Fibroblast of the aortic adventitia (primary cell): ENCODE measurements around the gene CDH23. TPM values are rescaled to one million over a fixed set of nuclear protein-coding genes. Genes with fewer than 3 reads are reported as not detected.

Source experiments
- DNase-seq: peaks from one replicate; pipeline ENCODE4 v3.0.0-alpha.2; 2010; ENCODE audit warnings: low read depth
- H3K4me3 ChIP-seq: 2 replicates; pipeline ENCODE4 v1.5.1; 2011; ENCODE audit warnings: low read depth, mild to moderate bottlenecking, control low read depth, low read length, moderate library complexity
- total RNA-seq: library from RNA; depleted of rRNA; stranded (reverse); fragments of >200 nt; gene quantifications from 2 replicates; pipeline ENCODE4 v1.2.3, GENCODE V29; 2012; ENCODE audit warnings: low replicate concordance
- TF ChIP-seq, protein P1 (sequence below): IDR thresholded peaks from 2 replicates; pipeline ENCODE4 v1.5.1; 2011; ENCODE audit warnings: mild to moderate bottlenecking, low read length, control low read depth, inconsistent platforms; ENCODE audit not compliant: insufficient read depth

The CDH23 gene
- total RNA-seq, 1 donor = 0.27 TPM

DNA sequence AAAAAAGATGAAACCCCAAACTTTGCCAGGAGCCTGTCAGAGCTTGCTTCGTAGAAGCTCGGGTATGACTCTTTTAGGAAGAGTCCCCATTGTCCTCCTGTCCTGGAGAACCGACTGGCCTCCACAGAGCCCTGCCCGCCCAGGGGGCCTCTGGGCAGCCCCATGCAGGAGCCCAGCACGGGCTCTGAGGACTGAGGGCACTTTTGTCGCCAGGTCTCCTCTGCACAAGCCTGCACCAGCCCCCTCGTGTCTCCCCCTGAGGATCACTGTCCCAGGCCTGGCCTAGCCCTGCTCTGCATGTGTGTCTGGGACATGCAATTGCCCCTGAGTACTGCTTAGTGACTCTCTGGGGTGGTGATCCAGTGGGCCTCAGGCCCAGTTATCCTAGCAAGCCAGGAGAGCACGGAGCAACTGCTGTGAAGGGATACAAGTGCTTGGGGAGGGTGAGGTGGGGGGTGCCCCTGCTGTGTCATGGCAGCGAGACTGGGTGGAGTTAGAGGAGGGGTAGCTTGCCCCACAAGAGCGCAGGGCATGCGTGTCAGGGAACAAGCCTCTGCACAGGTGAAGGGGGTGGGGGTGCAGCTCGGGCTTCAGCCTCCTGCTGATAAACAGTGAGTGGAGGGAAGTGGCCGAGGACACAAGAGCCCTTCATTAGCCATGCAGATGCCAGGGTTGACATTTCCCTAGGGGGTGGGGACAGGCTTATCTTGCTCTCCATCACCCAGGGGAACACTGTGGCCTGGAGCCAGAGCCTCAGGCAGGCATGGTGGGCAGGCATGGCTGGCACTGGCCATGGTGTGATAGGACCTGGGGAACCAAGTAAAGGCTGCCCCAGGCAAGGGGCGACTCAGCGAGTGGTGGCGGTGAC is 179.4 kb downstream of the CDH23 start:
- no peak for DNase-seq
- TF ChIP-seq, protein P1, sequence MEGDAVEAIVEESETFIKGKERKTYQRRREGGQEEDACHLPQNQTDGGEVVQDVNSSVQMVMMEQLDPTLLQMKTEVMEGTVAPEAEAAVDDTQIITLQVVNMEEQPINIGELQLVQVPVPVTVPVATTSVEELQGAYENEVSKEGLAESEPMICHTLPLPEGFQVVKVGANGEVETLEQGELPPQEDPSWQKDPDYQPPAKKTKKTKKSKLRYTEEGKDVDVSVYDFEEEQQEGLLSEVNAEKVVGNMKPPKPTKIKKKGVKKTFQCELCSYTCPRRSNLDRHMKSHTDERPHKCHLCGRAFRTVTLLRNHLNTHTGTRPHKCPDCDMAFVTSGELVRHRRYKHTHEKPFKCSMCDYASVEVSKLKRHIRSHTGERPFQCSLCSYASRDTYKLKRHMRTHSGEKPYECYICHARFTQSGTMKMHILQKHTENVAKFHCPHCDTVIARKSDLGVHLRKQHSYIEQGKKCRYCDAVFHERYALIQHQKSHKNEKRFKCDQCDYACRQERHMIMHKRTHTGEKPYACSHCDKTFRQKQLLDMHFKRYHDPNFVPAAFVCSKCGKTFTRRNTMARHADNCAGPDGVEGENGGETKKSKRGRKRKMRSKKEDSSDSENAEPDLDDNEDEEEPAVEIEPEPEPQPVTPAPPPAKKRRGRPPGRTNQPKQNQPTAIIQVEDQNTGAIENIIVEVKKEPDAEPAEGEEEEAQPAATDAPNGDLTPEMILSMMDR = no peak
- H3K4me3 ChIP-seq = no peak overlapping the region

DNA sequence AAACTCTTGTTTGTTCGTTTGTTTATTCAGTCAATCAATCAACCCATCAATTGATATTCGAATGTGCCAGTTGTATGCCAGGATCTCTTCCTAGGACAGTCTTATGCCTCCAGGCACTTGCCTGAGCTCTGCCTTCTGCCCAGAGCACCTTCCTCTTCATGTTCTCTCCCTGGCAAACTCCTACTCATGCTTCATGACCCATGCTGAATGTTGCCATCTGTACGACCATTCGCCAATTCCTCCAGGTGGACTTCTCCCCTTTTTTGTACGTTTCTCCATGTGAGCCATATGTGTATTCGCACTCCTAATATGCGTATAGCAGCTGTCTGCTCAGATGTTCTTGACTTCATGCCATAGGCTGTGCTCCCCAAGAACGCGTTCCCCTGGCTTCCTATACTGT is 180.1 kb downstream of the CDH23 start:
- H3K4me3 ChIP-seq = no peak overlapping the region
- TF ChIP-seq, protein P1 = no peak
- DNase-seq = no peak

DNA sequence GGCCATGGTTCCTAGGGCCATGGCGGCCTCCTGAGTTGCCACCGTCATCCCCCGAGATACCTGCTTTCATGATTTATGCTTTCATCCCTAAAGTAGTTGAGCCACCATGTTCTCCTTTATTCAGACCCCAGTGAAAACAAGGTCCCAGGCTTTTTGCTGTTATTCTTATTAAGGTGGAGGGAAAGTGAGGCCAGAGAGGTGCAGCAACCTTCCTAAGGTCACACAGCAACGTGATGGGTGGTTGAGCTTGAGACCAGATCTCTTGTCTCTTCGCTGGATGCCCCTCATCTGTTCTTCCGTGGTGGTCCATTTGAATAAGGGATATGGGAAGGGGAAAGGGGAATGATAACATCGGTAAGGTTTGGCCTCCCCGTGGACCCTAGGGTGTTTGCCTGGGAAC is 180.6 kb downstream of the CDH23 start:
- no peak for DNase-seq
- TF ChIP-seq, protein P1 = no peak

DNA sequence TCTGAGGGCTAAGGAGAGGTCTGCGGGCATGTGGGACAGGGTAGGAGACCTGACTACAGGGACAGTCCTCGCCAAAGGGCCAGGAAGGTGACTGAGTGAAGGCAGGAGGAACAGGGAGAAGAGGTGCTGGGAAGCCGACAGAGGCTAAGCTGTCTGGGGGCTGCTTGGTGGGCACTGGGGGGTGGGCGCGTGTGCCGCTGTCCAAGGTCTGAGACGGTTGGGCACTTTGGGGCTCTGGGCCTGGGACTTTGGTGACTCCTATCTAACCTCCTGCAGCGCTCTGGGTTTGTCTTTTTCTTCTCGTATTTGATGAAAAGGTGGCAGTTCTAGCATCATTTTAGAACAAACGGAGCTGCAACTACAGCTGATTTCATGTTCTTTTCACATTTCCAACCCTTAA is 181.3 kb downstream of the CDH23 start:
- DNase-seq = no peak
- TF ChIP-seq, protein P1 = no peak

More for the DNA sequence above, 180.6 kb downstream of the CDH23 start:
- no peak overlapping the region for H3K4me3 ChIP-seq

DNA sequence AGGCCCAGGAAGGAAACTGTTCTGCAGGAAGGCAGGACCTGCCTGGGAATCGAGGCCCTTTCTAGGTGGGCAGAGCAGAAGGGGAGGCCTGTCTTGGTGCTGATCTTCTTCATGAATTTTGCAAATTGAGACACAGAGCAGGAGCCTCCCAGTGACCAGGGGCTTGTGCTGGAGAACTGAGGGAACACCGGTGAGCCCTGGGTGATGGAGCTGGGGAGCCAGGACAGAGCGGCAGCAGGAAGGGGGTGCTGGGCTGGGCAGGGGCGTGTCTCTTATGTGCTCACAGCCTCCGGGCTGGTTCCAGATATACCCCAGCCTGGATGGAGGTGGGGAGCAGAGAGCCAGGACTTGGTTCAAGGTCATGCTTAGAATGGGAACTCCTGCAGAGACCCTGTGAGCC is 182.9 kb downstream of the CDH23 start:
- TF ChIP-seq, protein P1 = no peak
- no peak overlapping the region for H3K4me3 ChIP-seq
- no peak for DNase-seq

More for the DNA sequence above, 181.3 kb downstream of the CDH23 start:
- H3K4me3 ChIP-seq = no peak overlapping the region

DNA sequence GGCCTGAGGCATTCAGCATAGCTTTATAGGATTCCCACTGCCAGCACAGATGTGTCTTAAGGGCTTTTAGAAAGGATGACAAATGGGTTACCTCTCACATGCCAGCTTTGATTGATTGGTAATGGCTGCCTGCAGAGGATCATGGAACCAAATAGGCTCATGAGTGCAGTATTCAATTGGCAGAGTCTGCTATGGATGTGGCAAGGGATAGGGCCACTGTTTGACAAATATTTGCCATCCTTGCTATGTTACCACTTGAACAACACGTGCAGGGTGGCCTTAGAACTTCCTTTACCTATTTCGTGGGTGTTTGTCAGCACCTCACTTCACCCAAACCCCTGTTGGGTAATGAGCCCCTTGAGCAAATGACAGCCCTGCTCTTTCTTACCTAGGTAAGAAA is 183.7 kb downstream of the CDH23 start:
- H3K4me3 ChIP-seq = no peak overlapping the region
- TF ChIP-seq, protein P1 = no peak
- DNase-seq = no peak
